ENCODE measurements around the gene NUDT19. TPM values are rescaled to one million over a fixed set of nuclear protein-coding genes. Genes with fewer than 3 reads are reported as not detected.
A peak's percentile ranks its signal among the peaks of the same experiment; 100 is the strongest.

The NUDT19 gene
- total and polyA plus RNA-seq, 10 of the 15 experiments (the other 5 are each of a cell fraction or from before 2014, with no cell fraction given), result 8.5 to 31.0 (median 17.0) TPM

GRCh38 chr19:32691291-32691951 is at the start of gene NUDT19 (continued):
- TF ChIP-seq ZNF687 (IDR thresholded peaks at IDR 0.05), result no peak
- TF ChIP-seq TCF7 (IDR thresholded peaks at IDR 0.05; ENCODE audit: borderline replicate concordance), result no peak
- TF ChIP-seq E2F8 (IDR thresholded peaks at IDR 0.05; ENCODE audit: low read depth, partially characterized antibody), result no peak
- TF ChIP-seq CHD2 (IDR thresholded peaks at IDR 0.05; ENCODE audit: borderline replicate concordance, low read depth, low read length), result peak; percentile 97
- TF ChIP-seq RELB (IDR thresholded peaks at IDR 0.05; ENCODE audit: low read depth), result peak; percentile 66
- TF ChIP-seq E2F4 (IDR thresholded peaks at IDR 0.05; ENCODE audit: low read depth, low read length), result no peak
- TF ChIP-seq ATF3 (IDR thresholded peaks at IDR 0.05; ENCODE audit: borderline replicate concordance, extremely low read depth, low read depth, low read length), result no peak
- peak; percentile 80 to 89 for TF ChIP-seq IKZF2 (IDR thresholded peaks at IDR 0.05)
- no peak for TF ChIP-seq PAX8 (IDR thresholded peaks at IDR 0.05)
- no peak for TF ChIP-seq ZNF592 (IDR thresholded peaks at IDR 0.05)
- no peak for TF ChIP-seq RCOR1 (conservative IDR thresholded peaks at IDR 0.05; ENCODE audit: low read depth, low read length)
